RPMI8226 (cell line): ENCODE results near the gene OTOG.

Source experiments
- DNase-seq: peaks from one replicate; pipeline ENCODE4 v3.0.0-alpha.2; 2015

The OTOG gene

GRCh38 chr11:17672469-17672868 lies 125.4 kb downstream of the OTOG start:
- no peak for DNase-seq

- no peak for DNase-seq
Observed at GRCh38 chr11:17673951-17674350, 126.9 kb downstream of the OTOG start.

- DNase-seq = no peak
Observed at GRCh38 chr11:17682848-17683247, 135.8 kb downstream of the OTOG start.

- no peak for DNase-seq
Observed at GRCh38 chr11:17683377-17684161, 136.5 kb downstream of the OTOG start.

GRCh38 chr11:17684550-17684949 lies 137.5 kb downstream of the OTOG start:
- no peak for DNase-seq

GRCh38 chr11:17686231-17686980 lies 139.3 kb downstream of the OTOG start:
- no peak for DNase-seq

- no peak for DNase-seq
Observed at GRCh38 chr11:17687946-17688670, 141.0 kb downstream of the OTOG start.

- no peak for DNase-seq
Observed at GRCh38 chr11:17691550-17691949, 144.5 kb downstream of the OTOG start.

GRCh38 chr11:17691976-17692375 lies 144.9 kb downstream of the OTOG start:
- no peak for DNase-seq

- no peak for DNase-seq
Observed at GRCh38 chr11:17692931-17693330, 145.9 kb downstream of the OTOG start.

- DNase-seq = no peak
Observed at GRCh38 chr11:17693531-17693930, 146.5 kb downstream of the OTOG start.

- no peak for DNase-seq
Observed at GRCh38 chr11:17694494-17695110, 147.5 kb downstream of the OTOG start.

- no peak for DNase-seq
Observed at GRCh38 chr11:17695454-17696441, 148.7 kb downstream of the OTOG start.

GRCh38 chr11:17696741-17697140 lies 149.7 kb downstream of the OTOG start:
- no peak for DNase-seq
